ENCODE measurements around the gene INMT.

- TF ChIP-seq CTCF (IDR thresholded peaks at IDR 0.05; ENCODE audit: low read depth, low read length) (no peak), EZH2phosphoT487 (IDR thresholded peaks at IDR 0.05; ENCODE audit: low read depth) (no peak)
These were observed 44.3 kb upstream of the INMT start for GRCh38 chr7:30707391-30708357.

Data from OCI-LY3 (cell line).